ENCODE data around the gene NOL4L.
A peak's percentile ranks its signal among the peaks of the same experiment; 100 is the strongest.

Gene NOL4L

DNA sequence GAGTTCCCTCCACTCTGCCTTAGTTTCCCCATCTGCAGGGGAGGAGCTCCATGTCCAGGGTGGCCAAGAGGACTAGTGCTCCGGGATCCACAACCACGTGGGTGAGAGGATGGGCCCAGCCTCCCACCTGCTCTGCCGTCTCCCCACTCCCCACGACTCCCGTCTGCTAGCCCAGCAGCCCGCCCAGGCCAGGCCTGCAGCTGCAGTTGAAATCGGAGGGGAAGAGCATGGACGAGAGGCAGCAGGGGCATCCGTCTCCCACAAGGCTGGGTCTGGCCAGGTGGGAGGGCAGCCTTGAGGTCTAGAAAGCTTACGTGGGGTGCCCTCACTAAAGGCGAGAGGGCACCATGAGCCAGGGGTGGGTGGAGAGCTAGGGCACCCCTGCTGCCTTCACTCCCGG lies 8.6 kb downstream of the NOL4L start:
- DNase-seq = no peak

DNA sequence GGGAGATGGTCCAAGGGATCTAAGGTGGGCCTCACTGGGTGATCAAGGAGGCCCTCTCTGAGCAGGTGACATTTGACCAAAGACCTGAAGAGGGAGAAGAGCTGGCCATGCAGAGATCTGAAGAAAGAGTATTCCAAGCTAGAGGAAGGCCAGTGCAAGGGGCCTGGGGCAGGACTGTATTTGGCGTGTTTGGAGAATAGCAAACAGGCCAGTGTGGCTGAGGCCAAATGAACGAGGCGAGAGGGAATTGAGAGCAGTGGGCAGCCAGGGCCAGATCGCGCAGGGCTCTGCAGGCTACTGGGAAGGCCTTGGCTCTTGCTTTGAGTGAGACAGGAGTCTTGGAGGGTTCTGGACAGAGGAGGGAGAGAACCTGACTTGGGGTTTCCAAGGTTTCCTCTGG lies 9.3 kb downstream of the NOL4L start:
- no peak for DNase-seq

DNA sequence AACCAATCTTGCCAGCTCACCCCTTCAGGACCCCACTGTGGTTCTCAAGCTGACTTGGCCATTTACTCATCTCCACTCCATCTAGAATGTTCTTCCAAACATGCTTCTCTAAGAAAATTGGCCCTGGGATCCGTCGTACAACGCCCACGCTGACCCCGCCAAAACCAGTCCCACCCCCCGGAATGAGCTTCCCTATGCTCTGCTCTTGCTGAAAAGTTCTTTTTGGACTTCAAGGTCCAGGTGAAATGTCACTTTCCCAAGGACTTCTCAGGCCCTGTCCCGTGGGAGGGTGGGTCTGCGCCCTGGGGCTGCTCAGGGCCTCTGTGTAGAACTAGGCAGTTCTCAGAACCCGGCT lies 9.9 kb downstream of the NOL4L start:
- no peak for DNase-seq

DNA sequence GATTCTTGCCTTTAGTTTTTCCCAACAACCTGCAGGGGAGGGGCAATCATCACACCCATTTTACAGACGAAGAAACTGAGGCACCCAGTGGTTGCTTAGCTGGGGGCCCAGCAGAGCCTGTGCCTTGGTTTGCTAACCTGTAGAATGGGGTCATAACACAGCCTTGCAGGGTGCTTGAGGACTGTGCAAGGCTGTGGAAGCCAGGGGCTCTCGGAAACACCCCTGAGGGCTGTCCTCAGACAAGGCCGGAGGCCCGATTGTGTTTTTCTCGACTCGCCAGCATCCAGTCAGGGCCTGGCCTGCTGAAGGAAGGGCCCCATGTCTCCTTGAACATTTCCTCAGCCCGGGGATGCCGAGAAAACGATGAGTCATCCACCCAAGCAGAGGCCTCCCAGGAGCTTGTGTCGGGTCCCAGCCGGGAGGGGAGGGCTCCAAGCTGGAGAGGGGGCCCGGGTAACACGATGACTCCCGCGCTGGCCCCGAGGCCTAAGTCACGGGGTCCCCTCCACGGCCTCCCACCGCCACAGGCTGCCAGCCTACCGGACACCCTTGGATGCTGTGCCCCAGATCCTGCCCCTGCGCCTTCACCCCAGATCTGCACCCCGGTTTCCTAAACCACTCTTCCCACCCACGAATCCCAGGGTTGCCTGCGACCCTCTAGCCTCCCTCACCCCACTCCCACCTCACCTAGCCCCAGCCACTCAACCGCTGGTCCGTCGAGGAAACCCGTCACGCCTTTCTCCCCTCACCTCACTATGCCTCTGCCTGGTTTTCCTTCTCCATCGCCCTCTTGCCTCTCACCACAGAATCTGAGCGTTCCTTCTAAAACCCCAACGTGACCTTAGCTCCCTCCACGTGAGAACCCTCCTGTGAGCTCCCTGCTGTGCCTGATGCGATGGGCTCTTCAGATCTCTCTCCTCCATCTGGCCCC lies 10.6 kb downstream of the NOL4L start:
- peak in 13 of 58 donors; percentile 12 to 35 (median 18) for DNase-seq

DNA sequence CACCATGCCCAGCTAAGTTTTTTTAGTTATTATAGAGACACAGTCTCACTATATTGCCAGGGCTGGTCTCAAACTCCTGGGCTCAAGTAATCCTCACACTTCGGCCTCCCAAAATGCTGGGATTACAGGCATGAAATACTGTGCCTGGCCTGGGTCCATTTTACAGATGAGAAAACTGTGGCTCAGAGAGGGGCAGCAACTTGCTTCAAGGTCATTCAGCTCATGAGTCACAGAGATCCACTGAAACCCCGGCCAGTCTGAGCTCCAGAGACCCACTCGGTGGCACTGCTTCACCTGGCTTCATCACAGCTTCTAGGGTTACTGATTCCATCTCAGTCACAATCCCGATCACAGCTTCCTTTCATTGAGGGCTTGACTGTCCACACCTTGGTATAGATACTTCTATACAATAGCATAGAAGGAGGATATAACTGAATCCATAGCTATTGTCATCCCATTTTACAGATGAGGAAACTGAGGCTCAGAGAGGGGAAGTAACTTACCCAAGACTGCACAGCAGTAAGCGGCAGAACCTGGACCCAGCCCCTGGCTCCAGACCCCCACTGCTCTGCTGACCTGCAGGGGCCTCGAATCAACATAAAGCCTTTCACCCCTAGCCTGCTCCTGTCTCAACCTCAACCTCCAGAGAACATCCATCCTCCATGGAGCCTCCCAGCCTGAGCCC lies 11.8 kb downstream of the NOL4L start:
- no peak for DNase-seq

DNA sequence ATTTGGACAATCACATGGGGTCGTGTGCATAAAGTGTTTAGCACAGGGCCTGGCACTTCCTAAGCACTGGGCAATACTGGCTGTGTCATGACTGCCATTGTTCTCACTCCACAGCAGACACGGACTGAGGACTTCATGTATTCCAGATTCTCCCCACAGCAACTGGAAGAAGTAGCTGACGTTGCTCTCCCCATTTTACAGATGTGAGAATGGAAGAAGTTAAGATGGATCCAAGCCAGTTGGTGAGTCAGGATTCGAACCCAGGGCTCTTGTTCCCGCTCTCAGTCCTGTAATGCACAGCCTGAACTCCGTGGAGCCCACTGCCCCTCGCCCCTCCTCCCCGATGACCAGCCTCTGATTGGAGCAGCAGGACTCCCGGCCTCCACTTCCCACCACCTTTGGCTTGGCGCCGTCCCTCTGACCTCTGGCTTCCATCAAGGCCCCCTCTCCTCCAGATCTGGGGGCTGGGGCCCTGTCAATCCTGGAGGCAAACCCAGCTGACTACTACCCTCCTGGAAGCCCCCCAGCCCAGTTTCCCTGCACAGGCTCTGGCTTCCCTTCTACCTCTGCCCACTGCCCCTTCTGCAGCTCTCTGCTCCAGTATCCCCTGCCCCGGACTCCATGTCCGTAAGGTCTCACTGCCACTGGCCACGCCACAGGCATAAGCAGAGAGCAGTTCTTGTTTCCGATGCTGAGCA lies 12.7 kb downstream of the NOL4L start:
- DNase-seq = no peak

DNA sequence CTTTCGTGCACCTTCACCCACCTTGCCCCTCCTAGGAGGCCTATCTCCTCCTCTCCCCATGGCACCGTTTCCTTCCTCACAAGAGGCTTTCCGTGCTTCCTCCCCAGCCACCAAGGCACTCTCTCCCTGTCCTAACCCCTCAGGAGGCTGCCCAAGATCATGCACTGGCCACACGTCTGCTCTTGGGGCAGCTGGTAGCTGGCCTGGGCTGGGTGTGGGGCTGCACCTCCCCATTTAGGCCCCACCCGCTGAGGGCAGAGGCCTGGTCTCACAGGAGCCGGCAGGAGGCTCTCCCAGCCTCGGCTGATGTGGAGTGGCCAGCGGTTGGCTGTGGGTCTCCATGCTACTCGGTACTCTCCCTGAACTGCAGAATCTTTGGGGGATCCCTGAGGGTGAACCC lies 13.6 kb downstream of the NOL4L start:
- peak in 1 of 58 donors; percentile 5 for DNase-seq

DNA sequence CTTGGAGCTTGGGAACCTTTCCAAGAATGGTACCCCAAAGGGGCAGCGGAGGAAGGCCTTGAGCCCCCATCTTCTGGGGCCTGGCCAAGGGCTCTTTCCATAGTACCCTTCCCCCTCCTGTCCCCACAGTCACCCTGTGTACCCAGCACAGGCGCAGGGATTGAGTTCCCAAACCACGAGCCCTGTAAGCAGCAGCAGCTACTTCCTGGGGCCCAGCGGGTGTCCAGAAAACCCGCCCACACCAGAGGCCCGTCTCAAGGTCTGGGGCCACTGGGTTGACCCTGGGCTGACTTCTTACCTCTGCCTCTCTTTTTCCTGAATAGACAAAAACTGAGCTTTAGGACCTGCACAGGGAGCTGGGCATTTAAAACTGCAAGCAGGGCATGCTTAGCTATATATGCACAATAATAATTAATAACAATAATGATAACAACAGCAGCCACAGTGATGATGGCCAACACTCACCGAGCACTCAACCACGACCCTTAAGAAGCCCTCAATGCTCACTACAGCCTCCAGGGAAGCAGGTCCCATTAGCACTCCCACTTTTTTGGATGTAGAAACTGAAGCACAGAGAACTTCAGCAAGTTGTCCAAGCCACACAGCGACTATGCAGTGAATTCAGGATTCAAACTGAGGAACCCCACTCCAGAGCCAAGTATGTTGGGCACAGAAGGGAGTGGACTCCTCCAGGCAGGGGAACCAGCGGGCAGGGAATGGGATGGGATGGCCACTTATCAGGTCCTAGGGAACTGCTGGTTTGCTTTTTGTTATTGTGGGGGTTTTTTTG lies 14.5 kb downstream of the NOL4L start:
- peak in 1 of 58 donors; percentile 16 for DNase-seq

DNA sequence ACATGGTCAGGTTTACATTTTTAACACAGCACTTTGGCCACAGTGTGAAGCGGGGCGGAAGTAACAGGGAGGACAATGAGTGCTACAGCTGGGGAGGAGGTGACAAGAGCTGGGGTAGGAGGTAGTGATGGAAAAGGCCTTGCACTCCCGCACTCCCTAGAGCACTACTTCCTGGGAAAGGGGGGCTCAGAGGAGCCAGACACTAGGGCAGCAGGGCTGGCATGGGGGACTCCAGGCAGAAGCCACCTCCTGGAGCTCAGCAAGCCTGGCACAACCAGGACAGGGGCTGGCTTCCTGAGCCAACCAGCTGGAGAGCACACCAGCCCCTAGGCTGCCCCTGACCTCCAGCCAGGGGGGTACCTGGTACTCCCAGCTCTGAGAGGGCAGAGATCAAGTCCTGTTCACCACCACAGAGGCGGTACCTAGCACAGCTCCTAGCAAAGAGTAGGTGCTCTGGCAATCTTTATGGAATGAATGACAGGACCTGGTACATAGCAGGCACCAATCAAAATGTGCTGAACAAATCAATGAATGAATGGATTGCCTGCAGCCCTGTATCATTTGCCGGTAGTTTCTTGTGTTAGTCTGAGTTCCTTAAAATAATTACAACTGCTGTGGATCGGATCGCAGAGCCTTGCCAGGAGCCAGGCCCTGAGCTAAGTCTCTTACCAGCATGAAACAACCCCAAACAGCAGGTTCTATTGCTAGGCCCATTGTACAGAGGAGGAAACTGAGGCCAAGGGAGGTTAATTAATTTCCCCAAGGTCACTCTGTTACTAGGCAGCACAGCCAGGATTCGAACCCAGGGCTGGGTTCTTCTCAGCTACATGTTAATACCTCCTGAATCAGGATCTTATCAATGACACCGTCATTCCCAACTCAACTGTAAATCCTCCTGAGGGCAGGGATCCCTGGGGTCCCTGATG lies 15.5 kb downstream of the NOL4L start:
- DNase-seq = no peak

DNA sequence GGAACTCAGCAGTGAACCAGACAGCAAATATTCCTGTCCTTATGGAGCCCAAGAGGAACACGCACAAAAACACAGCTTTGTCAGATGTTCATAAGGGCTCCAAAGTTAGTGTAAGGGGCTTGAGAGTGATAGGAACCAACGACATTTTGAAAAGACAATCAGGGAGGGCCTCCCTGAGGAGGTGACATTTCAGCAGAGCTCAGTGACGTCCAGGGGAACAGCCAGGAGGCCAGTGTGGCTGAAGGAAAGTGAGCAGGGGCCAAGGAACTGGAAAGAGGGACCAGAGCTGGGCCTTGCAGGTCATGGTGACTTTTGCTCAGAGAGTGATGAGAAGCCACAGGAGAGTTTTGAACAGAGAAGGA lies 16.1 kb downstream of the NOL4L start:
- DNase-seq = no peak

DNA sequence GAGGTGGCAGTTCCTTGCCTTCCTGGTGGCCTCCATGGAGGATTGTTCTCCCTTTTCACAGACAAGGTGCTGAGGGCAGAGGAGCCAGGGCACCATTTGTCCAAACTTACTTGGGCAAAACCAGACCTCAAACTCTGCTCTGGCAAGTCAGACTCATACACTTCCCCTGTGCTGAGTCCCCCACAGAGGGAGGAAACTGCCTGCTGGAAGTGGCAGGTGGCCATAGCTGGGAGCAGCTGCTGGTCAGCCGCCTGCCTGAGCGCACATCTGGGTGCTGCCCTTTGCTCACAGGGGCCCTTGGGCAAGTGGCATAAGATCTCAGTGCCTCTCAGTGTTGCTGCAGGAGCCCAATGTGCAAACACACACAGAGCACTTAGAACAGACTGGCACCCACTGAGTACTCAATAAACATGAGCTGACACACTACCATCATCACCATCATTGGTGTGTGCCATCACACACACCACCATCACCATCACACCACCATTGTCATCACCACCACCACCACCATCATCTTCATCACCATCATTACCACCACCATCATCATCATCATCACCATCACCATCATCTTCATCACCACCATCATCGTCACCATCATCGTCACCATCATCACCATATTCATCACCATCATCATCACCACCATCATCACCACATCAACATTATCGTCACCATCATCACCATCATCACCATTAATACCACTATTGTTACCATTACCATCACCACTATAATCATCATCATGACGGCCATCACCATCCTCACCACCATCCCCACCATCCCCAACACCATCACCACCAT lies 17.6 kb downstream of the NOL4L start:
- DNase-seq = peak in 1 of 58 donors; percentile 6

DNA sequence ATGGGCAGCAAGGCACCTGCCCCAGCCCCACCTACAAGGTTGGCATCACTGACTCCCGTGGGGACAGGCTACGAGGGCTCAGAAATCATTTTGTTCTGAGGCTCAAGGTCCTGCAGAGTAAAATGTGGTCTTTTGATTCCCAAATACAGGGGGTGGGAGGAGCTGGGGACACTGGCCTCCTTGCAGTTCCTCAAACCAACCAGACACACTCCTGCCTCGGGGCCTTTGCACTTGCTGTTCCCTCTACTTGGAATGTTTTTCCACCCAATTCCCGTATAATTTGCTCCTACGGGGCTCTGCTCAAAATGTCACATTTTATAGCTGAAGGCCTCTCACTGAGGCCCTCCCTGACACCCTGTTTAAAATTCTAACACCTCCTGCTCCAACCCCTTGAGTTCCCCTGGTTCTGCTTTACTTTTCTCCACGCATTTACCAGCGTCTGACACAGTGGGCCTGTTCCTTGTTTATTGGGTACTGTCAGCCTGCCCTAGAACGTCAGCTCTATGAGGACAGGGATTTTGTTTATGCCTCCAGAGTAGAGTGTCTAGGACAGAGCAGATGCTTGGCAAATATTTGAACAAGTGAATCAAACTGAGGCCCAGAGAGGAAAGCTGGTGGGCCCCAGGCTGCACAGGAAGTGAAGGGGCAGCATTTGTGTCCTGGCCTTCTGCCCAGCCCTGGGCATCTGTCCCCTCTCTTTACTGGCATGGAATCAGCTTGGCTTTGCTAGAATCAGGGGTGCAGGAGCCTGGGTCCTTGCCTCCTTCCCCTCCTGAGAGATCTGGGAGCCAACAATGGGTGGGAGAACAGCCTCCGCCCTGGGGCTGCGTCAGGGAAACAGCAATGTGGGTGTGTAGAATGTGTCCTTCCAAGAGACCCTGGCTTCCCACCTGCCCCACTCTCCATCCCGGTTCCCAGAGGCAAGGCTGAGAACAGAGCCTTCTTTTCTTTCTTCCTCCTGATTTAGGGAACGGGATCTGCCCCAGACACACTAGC lies 18.5 kb downstream of the NOL4L start:
- DNase-seq = no peak

DNA sequence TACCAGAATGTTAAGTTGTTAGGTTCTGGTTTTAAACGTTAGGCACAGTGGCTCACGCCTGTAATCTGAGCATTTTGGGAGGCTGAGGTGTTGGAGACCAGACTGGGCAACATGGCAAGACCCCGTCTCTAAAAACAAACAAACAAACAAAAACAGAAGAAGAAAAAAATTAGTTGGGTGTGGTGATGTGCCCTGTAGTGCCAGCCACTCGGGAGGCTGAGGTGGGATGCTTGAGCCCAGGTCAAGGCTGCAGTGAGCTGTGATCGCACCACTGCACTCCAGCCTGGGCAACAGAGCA lies 19.4 kb downstream of the NOL4L start:
- DNase-seq = no peak

DNA sequence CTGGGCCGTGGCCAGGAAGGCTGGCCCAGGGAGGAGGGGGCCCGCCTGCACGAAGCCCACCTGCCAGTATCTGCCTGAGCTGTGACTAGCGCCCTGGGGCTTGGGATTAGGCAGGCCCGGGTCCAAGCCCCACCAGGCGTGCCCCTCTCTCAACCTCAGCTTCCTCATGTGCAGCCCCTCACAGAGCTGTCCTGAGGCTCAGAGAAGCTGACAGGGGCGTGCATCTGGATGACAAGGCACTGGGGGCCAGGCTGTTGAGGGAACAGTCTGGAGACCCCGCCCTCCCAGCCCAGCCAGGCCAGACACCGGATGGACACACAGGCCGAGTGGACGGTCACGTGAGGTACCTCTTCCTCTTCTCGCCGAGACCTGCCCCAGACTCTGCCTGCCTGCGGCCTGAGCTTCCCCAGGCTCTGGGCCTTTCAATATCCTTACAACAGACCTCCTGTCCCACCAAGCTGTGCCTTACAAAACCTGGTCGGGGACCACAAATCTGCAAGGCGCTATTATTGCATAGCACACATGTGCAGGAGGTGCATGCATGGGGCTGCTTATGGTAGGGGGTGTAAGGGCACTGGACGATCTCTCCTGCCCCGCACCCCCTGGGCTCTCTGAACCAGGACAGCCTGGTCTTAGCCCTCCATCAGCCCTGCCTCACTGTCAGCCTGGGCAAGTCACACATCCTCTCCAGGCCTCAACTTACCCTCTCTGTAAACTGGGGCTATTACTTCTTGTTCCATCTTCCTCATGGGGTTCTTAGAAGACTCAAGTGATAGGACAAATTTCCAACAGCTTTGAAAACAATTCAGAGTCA lies 20.0 kb downstream of the NOL4L start:
- peak in 33 of 58 donors; percentile 12 to 68 (median 44) for DNase-seq

DNA sequence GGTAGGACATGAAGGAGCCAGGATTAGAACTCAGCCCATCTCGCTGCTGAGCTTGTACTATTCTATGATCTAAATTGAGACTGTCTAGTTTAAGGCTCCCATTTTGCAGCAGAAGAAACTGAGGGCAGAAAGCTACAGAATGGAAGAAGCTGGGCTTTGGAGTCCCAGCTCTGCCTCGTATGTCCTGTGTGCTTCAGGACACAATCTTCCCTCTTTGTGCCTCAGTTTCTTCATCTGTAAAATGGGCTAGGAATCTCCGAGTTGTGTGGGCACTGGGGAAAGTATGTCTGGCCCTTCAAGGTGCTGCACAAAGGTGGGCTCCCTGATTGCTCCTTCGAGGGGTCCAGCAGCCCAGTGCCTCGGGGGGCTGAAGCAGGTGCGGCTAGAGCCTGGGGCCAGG lies 20.7 kb downstream of the NOL4L start:
- DNase-seq = no peak

DNA sequence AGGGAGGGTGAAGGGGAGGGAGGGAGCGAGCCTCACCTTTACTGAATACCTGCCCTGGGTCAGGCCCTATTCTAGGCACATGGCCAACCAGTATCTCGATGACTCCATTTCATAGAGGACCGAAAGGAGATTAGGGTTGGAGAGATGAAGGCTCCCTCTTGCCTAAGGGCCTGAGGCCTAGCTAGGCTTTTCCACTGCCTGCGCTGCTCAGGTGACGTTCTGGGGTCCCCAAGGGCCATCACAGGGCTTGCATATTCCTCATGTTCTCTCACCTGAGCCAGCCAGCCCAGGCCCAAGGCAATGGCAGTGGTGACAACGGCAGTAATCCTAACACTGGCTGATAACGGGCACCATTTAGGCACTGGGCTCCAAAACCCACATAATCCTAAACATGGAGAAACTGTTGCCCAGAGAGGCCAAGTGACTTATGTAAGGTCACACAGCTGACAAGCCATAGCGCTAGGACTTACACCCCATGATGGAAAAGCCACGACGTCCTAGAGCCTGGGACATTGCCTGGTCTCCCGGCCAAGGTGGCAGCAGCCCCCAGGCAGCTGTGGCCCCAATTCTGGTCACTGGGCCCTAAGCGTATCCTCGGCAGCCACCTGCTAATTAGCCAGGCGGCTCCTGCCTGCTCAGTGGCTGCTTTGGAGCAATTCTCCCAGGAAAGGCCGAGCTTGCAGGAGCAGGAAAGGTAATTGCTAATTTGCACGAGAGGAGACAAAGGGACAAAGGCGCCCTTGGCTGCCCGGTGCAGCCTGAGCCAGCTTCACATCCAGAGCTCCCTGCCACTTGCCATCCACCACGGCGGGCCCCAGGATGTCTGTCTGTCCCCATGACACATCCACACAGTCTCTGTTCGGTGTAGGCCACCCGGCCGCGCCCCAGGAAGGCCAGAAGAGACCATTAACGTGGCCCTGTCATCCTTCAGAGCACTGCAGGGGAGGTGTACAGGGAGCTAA lies 21.5 kb downstream of the NOL4L start:
- DNase-seq = no peak

Measured in anterior cingulate cortex (tissue), 58 donors.